ENCODE results near the gene HMCN2.

Gene HMCN2

GRCh38 chr9:130288393-130288792 lies 22.8 kb downstream of the HMCN2 start:
- H3K4me1 ChIP-seq (ENCODE audit: insufficient read depth, insufficient read length), result peaks cover 6% of the 10 kb centered on the region
- no peak overlapping the region for H3K9ac ChIP-seq (ENCODE audit: insufficient read length, low read depth)
- no peak overlapping the region for H3K4me3 ChIP-seq (ENCODE audit: insufficient read length, low read depth)
- H3K27me3 ChIP-seq (ENCODE audit: insufficient read depth, insufficient read length), result no peaks in the 10 kb centered on the region
- DNase-seq (ENCODE audit: low read depth, low spot score), result no peak
- H3K36me3 ChIP-seq (ENCODE audit: insufficient read depth, insufficient read length, low read length), result no peaks in the 10 kb centered on the region
- no peaks in the 10 kb centered on the region for H3K9me3 ChIP-seq (ENCODE audit: insufficient read depth, low read length)
- no peak for TF ChIP-seq YY1 (IDR thresholded peaks at IDR 0.05; ENCODE audit: insufficient read depth, insufficient read length)
- no peak for TF ChIP-seq SUZ12 (IDR thresholded peaks at IDR 0.05; ENCODE audit: extremely low read depth, insufficient read depth, insufficient read length)
- no peak for TF ChIP-seq ZNF274 (IDR thresholded peaks at IDR 0.05; ENCODE audit: low read depth, low read length)

- H3K4me3 ChIP-seq (ENCODE audit: insufficient read length, low read depth), result no peak overlapping the region
- no peaks in the 10 kb centered on the region for H3K27me3 ChIP-seq (ENCODE audit: insufficient read depth, insufficient read length)
- H3K4me1 ChIP-seq (ENCODE audit: insufficient read depth, insufficient read length), result peaks cover 6% of the 10 kb centered on the region
- H3K36me3 ChIP-seq (ENCODE audit: insufficient read depth, insufficient read length, low read length), result no peaks in the 10 kb centered on the region
- H3K9me3 ChIP-seq (ENCODE audit: insufficient read depth, low read length), result no peaks in the 10 kb centered on the region
- no peak for DNase-seq (ENCODE audit: low read depth, low spot score)
- H3K9ac ChIP-seq (ENCODE audit: insufficient read length, low read depth), result no peak overlapping the region
- TF ChIP-seq ZNF274 (IDR thresholded peaks at IDR 0.05; ENCODE audit: low read depth, low read length) (no peak), SUZ12 (IDR thresholded peaks at IDR 0.05; ENCODE audit: extremely low read depth, insufficient read depth, insufficient read length) (no peak), YY1 (IDR thresholded peaks at IDR 0.05; ENCODE audit: insufficient read depth, insufficient read length) (no peak)
These were observed 23.5 kb downstream of the HMCN2 start for GRCh38 chr9:130288926-130289690.

- no peaks in the 10 kb centered on the region for H3K9me3 ChIP-seq (ENCODE audit: insufficient read depth, low read length)
- H3K9ac ChIP-seq (ENCODE audit: insufficient read length, low read depth), result no peak overlapping the region
- no peak for TF ChIP-seq SUZ12 (IDR thresholded peaks at IDR 0.05; ENCODE audit: extremely low read depth, insufficient read depth, insufficient read length)
- no peak for TF ChIP-seq YY1 (IDR thresholded peaks at IDR 0.05; ENCODE audit: insufficient read depth, insufficient read length)
- TF ChIP-seq ZNF274 (IDR thresholded peaks at IDR 0.05; ENCODE audit: low read depth, low read length), result no peak
- H3K4me1 ChIP-seq (ENCODE audit: insufficient read depth, insufficient read length), result peaks cover 6% of the 10 kb centered on the region
- no peaks in the 10 kb centered on the region for H3K27me3 ChIP-seq (ENCODE audit: insufficient read depth, insufficient read length)
- DNase-seq (ENCODE audit: low read depth, low spot score), result no peak
- H3K4me3 ChIP-seq (ENCODE audit: insufficient read length, low read depth), result no peak overlapping the region
- no peaks in the 10 kb centered on the region for H3K36me3 ChIP-seq (ENCODE audit: insufficient read depth, insufficient read length, low read length)
These were observed 24.2 kb downstream of the HMCN2 start for GRCh38 chr9:130289711-130290241.

GRCh38 chr9:130290291-130291181 lies 25.0 kb downstream of the HMCN2 start:
- H3K4me1 ChIP-seq (ENCODE audit: insufficient read depth, insufficient read length), result peaks cover 7% of the 10 kb centered on the region
- H3K36me3 ChIP-seq (ENCODE audit: insufficient read depth, insufficient read length, low read length), result no peaks in the 10 kb centered on the region
- no peaks in the 10 kb centered on the region for H3K27me3 ChIP-seq (ENCODE audit: insufficient read depth, insufficient read length)
- DNase-seq (ENCODE audit: low read depth, low spot score), result no peak
- no peaks in the 10 kb centered on the region for H3K9me3 ChIP-seq (ENCODE audit: insufficient read depth, low read length)
- TF ChIP-seq ZNF274 (IDR thresholded peaks at IDR 0.05; ENCODE audit: low read depth, low read length), result no peak
- no peak for TF ChIP-seq SUZ12 (IDR thresholded peaks at IDR 0.05; ENCODE audit: extremely low read depth, insufficient read depth, insufficient read length)
- TF ChIP-seq YY1 (IDR thresholded peaks at IDR 0.05; ENCODE audit: insufficient read depth, insufficient read length), result no peak
- H3K4me3 ChIP-seq (ENCODE audit: insufficient read length, low read depth), result no peak overlapping the region
- no peak overlapping the region for H3K9ac ChIP-seq (ENCODE audit: insufficient read length, low read depth)

GRCh38 chr9:130291474-130291873 lies 25.9 kb downstream of the HMCN2 start:
- TF ChIP-seq ZNF274 (IDR thresholded peaks at IDR 0.05; ENCODE audit: low read depth, low read length) (no peak), YY1 (IDR thresholded peaks at IDR 0.05; ENCODE audit: insufficient read depth, insufficient read length) (no peak), SUZ12 (IDR thresholded peaks at IDR 0.05; ENCODE audit: extremely low read depth, insufficient read depth, insufficient read length) (no peak)
- Histone ChIP-seq H3K36me3 (ENCODE audit: insufficient read depth, insufficient read length, low read length) (no peaks in the 10 kb centered on the region), H3K4me3 (ENCODE audit: insufficient read length, low read depth) (no peak overlapping the region), H3K27me3 (ENCODE audit: insufficient read depth, insufficient read length) (no peaks in the 10 kb centered on the region), H3K9ac (ENCODE audit: insufficient read length, low read depth) (no peak overlapping the region), H3K4me1 (ENCODE audit: insufficient read depth, insufficient read length) (peaks cover 16% of the 10 kb centered on the region), H3K9me3 (ENCODE audit: insufficient read depth, low read length) (no peaks in the 10 kb centered on the region)
- DNase-seq (ENCODE audit: low read depth, low spot score), result no peak

- Histone ChIP-seq H3K4me1 (ENCODE audit: insufficient read depth, insufficient read length) (peaks cover 18% of the 10 kb centered on the region), H3K27me3 (ENCODE audit: insufficient read depth, insufficient read length) (no peaks in the 10 kb centered on the region), H3K4me3 (ENCODE audit: insufficient read length, low read depth) (no peak overlapping the region), H3K9ac (ENCODE audit: insufficient read length, low read depth) (no peak overlapping the region), H3K36me3 (ENCODE audit: insufficient read depth, insufficient read length, low read length) (no peaks in the 10 kb centered on the region), H3K9me3 (ENCODE audit: insufficient read depth, low read length) (no peaks in the 10 kb centered on the region)
- DNase-seq (ENCODE audit: low read depth, low spot score), result no peak
- no peak for TF ChIP-seq YY1 (IDR thresholded peaks at IDR 0.05; ENCODE audit: insufficient read depth, insufficient read length)
- TF ChIP-seq SUZ12 (IDR thresholded peaks at IDR 0.05; ENCODE audit: extremely low read depth, insufficient read depth, insufficient read length), result no peak
- TF ChIP-seq ZNF274 (IDR thresholded peaks at IDR 0.05; ENCODE audit: low read depth, low read length), result no peak
These were observed 26.5 kb downstream of the HMCN2 start for GRCh38 chr9:130292106-130292505.

GRCh38 chr9:130294664-130295063 lies 29.1 kb downstream of the HMCN2 start:
- Histone ChIP-seq H3K36me3 (ENCODE audit: insufficient read depth, insufficient read length, low read length) (no peaks in the 10 kb centered on the region), H3K9me3 (ENCODE audit: insufficient read depth, low read length) (no peaks in the 10 kb centered on the region), H3K27me3 (ENCODE audit: insufficient read depth, insufficient read length) (no peaks in the 10 kb centered on the region), H3K4me3 (ENCODE audit: insufficient read length, low read depth) (no peak overlapping the region), H3K9ac (ENCODE audit: insufficient read length, low read depth) (no peak overlapping the region), H3K4me1 (ENCODE audit: insufficient read depth, insufficient read length) (peaks cover 17% of the 10 kb centered on the region)
- DNase-seq (ENCODE audit: low read depth, low spot score), result no peak
- TF ChIP-seq SUZ12 (IDR thresholded peaks at IDR 0.05; ENCODE audit: extremely low read depth, insufficient read depth, insufficient read length), result no peak
- no peak for TF ChIP-seq ZNF274 (IDR thresholded peaks at IDR 0.05; ENCODE audit: low read depth, low read length)
- no peak for TF ChIP-seq YY1 (IDR thresholded peaks at IDR 0.05; ENCODE audit: insufficient read depth, insufficient read length)
